Breast epithelium (tissue), 3 donors: Measurements from ENCODE around the gene ABHD2. TPM values are rescaled to one million over a fixed set of nuclear protein-coding genes. Genes with fewer than 3 reads are reported as not detected.

Experiments
- total RNA-seq, 3 donors: library from RNA; depleted of rRNA; stranded (reverse); fragments of >200 nt; gene quantifications; one replicate each; pipeline ENCODE4 v1.1.0, GENCODE V29; 2016

The ABHD2 gene
- total RNA-seq, 3 donors from 2014 or later, result 76.7 to 91.2 (median 80.3) TPM

Other genes with a start within 250 kb of the ABHD2 start
- gene HAPLN3, start 192.9 kb upstream of the ABHD2 start, total RNA-seq, result 10 to 100 TPM in 2 of 3 donors, 1 to 10 TPM in 1; 3.4 to 24.6 (median 11.1) TPM
- 100 to 1,000 TPM; 226 to 457 (median 311) TPM for gene MFGE8, start 175.1 kb upstream of the ABHD2 start, total RNA-seq
- not detected for gene RLBP1, start 133.1 kb downstream of the ABHD2 start, total RNA-seq
- gene FANCI, start 155.5 kb downstream of the ABHD2 start, total RNA-seq, result 1 to 10 TPM; 7.6 to 9.9 (median 7.9) TPM
- 10 to 100 TPM; 50.6 to 59.6 (median 53.3) TPM for gene POLG, start 246.4 kb downstream of the ABHD2 start, total RNA-seq